Gastroesophageal sphincter (tissue), 4 donors: ENCODE data around the gene CD209. TPM values are rescaled to one million over a fixed set of nuclear protein-coding genes. Genes with fewer than 3 reads are reported as not detected.

ENCODE experiments used
- ATAC-seq: fragments of 150-250 bp; one replicate; pipeline ENCODE4 v1.9.1; 2016; ENCODE audit warnings: mild to moderate bottlenecking, moderate library complexity
- H3K27ac ChIP-seq, 4 donors: fragments of 200-600 bp; sonication (generic) in 3 of 4; 1 replicate in 3 of 4; 2 replicates in 1 of 4; pipeline ENCODE4 v1.5.1; 2016 to 2019
- H3K27me3 ChIP-seq: fragments of 200-600 bp; sonication (generic); one replicate; pipeline ENCODE4 v1.5.1; 2019
- H3K36me3 ChIP-seq, 2 donors: fragments of 200-600 bp; sonication (generic); one replicate each; pipeline ENCODE4 v1.5.1; 2019; ENCODE audit warnings: control low read depth in 1 of 2
- H3K4me1 ChIP-seq, 3 donors: fragments of 200-600 bp; sonication (generic); 1 replicate in 2 of 3; 2 replicates in 1 of 3; pipeline ENCODE4 v1.5.1; 2016 to 2019; ENCODE audit warnings: control low read depth in 2 of 3
- H3K4me3 ChIP-seq, 2 donors: fragments of 200-600 bp; sonication (generic); one replicate each; pipeline ENCODE4 v1.5.1; 2019; ENCODE audit warnings: mild to moderate bottlenecking in 1 of 2, moderate library complexity in 1 of 2
- H3K9me3 ChIP-seq, 3 donors: fragments of 200-600 bp; sonication (generic); one replicate each; pipeline ENCODE4 v1.5.1; 2017 to 2019; ENCODE audit warnings: control low read depth in 2 of 3
- CTCF ChIP-seq, 4 experiments: fragments of 200-600 bp in 2 of 4; fragments of 450-650 bp in 2 of 4; sonication (generic) in 1 of 4; IDR thresholded peaks; one replicate each; pipeline ENCODE4 v1.5.1; 2017 to 2019; ENCODE audit warnings: antibody characterized with exemption in 4 of 4, mild to moderate bottlenecking in 2 of 4, moderate library complexity in 2 of 4
- EP300 ChIP-seq: sonication (generic); formaldehyde crosslinking; IDR thresholded peaks from one replicate; pipeline ENCODE4 v1.6.1; 2017; ENCODE audit warnings: antibody characterized with exemption, mild to moderate bottlenecking
- POLR2A ChIP-seq, 2 donors: fragments of 450-650 bp; IDR thresholded peaks; one replicate each; pipeline ENCODE4 v1.6.1; 2017; ENCODE audit warnings: antibody characterized with exemption in 2 of 2, mild to moderate bottlenecking in 2 of 2, moderate library complexity in 1 of 2
- POLR2AphosphoS5 ChIP-seq: sonication (generic); formaldehyde crosslinking; IDR thresholded peaks from one replicate; pipeline ENCODE4 v1.6.1; 2017; ENCODE audit warnings: antibody characterized with exemption
- WGBS, 2 donors: methylation state at CpG; one replicate each; pipeline ENCODE4 v1.1.5; 2018; ENCODE audit warnings: low coverage in 1 of 2; 5-methylcytosine and 5-hydroxymethylcytosine counted together
- total RNA-seq, 4 donors: library from RNA; depleted of rRNA; stranded (reverse); fragments of >200 nt; gene quantifications; one replicate each; pipeline ENCODE4 v1.1.0, GENCODE V29; 2016

The CD209 gene
- total RNA-seq, 4 donors from 2014 or later: 0.78 to 11.4 (median 8.0) TPM

- Histone ChIP-seq H3K27me3 (peaks cover 86% of the 10 kb centered on the region), H3K4me3 (no peak overlapping the region), H3K36me3 (no peaks in the 10 kb centered on the region), H3K27ac (no peak overlapping the region), H3K9me3 (no peaks in the 10 kb centered on the region), H3K4me1 (no peaks in the 10 kb centered on the region)
- TF ChIP-seq POLR2A (IDR thresholded peaks at IDR 0.05) (no peak), CTCF (IDR thresholded peaks at IDR 0.05) (no peak), POLR2AphosphoS5 (no peak), EP300 (no peak)
- no peak for ATAC-seq
- WGBS, 2 donors: 23% methylated on average over 4 of the region's 11 CpGs; no CpG with 5 or more reads in 1 of the 2 donors
These were observed 48.8 kb downstream of the CD209 start for GRCh38 chr19:7698583-7698982.

GRCh38 chr19:7697721-7698287, 49.5 kb downstream of the CD209 start:
- H3K4me1 ChIP-seq: no peaks in the 10 kb centered on the region
- H3K9me3 ChIP-seq: no peaks in the 10 kb centered on the region
- 75 to 81% methylated on average over 7 to 8 of the region's 10 CpGs for WGBS, 2 donors
- TF ChIP-seq CTCF (IDR thresholded peaks at IDR 0.05) (no peak), EP300 (no peak), POLR2AphosphoS5 (no peak), POLR2A (IDR thresholded peaks at IDR 0.05) (no peak)
- H3K27me3 ChIP-seq: peaks cover 88% of the 10 kb centered on the region
- no peak for ATAC-seq
- H3K4me3 ChIP-seq: no peak overlapping the region
- H3K36me3 ChIP-seq: no peaks in the 10 kb centered on the region
- H3K27ac ChIP-seq: no peak overlapping the region

GRCh38 chr19:7694499-7694898, 52.8 kb downstream of the CD209 start:
- H3K4me3 ChIP-seq: no peak overlapping the region
- H3K4me1 ChIP-seq: no peaks in the 10 kb centered on the region
- H3K9me3 ChIP-seq: no peaks in the 10 kb centered on the region
- no peak overlapping the region for H3K27ac ChIP-seq
- 37 to 58% methylated on average over 3 of the region's 4 CpGs for WGBS, 2 donors
- ATAC-seq: no peak
- no peak for TF ChIP-seq CTCF (IDR thresholded peaks at IDR 0.05)
- no peak for TF ChIP-seq POLR2A (IDR thresholded peaks at IDR 0.05)
- TF ChIP-seq POLR2AphosphoS5: no peak
- no peak for TF ChIP-seq EP300
- H3K27me3 ChIP-seq: peaks cover 87% of the 10 kb centered on the region
- H3K36me3 ChIP-seq: no peaks in the 10 kb centered on the region

- Histone ChIP-seq H3K4me3 (no peak overlapping the region), H3K36me3 (no peaks in the 10 kb centered on the region), H3K4me1 (no peaks in the 10 kb centered on the region), H3K9me3 (no peaks in the 10 kb centered on the region), H3K27ac (no peak overlapping the region), H3K27me3 (peaks cover 74% of the 10 kb centered on the region)
- ATAC-seq: no peak
- 72 to 95% methylated on average over 11 to 13 of the region's 13 CpGs for WGBS, 2 donors
- no peak for TF ChIP-seq CTCF (IDR thresholded peaks at IDR 0.05)
- TF ChIP-seq POLR2AphosphoS5: no peak
- TF ChIP-seq EP300: no peak
- TF ChIP-seq POLR2A (IDR thresholded peaks at IDR 0.05): no peak
These were observed 54.8 kb downstream of the CD209 start for GRCh38 chr19:7692417-7693088.

- Histone ChIP-seq H3K27me3 (peaks cover 64% of the 10 kb centered on the region), H3K9me3 (no peaks in the 10 kb centered on the region), H3K4me1 (no peaks in the 10 kb centered on the region), H3K27ac (no peak overlapping the region), H3K36me3 (no peaks in the 10 kb centered on the region), H3K4me3 (no peak overlapping the region)
- TF ChIP-seq EP300 (no peak), POLR2A (IDR thresholded peaks at IDR 0.05) (no peak), CTCF (IDR thresholded peaks at IDR 0.05) (no peak), POLR2AphosphoS5 (no peak)
- ATAC-seq: no peak
These were observed 55.8 kb downstream of the CD209 start for GRCh38 chr19:7691497-7691896.
